HG03378 (cell line): ENCODE data around the gene EXT2.

ENCODE experiments used
- ATAC-seq: cut with Tn5 transposase; IDR thresholded peaks from one replicate; pipeline ENCODE4 v1.9.1; 2021; ENCODE audit warnings: mild to moderate bottlenecking, moderate library complexity; ENCODE audit not compliant: unreplicated experiment

Gene EXT2

GRCh38 chr11:44159848-44160721 is 64.6 kb downstream of the EXT2 start:
- peak; percentile 63 for ATAC-seq

DNA sequence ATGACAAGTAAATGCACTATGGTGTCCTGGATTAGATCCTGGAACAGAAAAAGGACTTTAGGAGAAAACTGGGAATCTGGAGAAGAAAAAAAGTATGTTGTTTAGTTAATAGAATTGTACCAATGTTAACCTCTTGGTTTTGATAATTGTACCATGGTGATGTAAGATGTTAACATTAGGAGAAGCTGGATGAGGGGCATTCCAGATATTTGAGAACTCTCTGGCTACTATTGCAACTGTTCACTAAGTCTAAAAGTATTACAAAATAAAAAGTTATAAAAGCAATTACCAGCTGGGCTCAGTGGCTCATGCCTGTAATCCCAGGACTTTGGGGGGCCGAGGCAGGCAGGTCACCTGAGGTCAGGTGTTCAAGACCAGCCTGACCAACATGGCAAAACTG is 66.5 kb downstream of the EXT2 start:
- no peak for ATAC-seq

- ATAC-seq: no peak
Observed at GRCh38 chr11:44162662-44163061, 67.2 kb downstream of the EXT2 start.

DNA sequence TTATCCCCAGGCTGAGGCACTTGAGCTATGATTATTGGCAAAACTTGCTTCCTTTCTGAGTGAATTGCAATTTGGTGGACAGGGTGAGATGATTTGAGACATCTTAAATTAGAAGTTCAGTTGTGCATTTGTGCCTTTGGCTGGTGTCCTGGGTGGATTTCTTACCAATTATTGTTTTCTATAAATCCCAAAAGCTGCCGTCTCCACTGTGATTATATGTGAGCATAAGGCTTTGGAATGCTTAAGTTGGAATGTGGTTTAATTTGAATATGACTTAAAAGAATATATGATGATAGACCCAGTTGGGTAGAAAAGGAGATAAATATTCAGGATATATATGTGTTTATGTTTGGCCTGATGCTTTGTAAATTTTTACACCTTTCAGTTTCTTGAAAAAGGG is 70.0 kb downstream of the EXT2 start:
- no peak for ATAC-seq

DNA sequence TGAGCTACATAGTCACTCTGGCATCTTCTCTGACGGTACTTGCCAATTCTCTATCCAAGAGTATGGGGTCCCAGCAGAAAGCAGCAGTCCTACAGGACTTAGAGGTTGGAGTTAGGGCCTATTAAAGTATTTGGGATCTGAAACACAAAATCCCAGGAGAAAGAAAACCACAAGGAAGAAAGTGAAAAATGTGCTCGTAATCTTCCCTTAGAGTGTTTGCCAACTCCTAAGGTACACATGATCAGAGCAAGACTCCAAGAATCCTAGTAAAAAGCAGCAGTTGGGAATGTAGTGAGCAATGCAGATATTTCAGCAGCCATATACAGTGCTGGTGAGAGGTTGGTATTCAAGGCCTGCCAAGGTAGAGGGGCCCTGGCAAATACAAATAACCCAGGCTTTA is 71.6 kb downstream of the EXT2 start:
- no peak for ATAC-seq

DNA sequence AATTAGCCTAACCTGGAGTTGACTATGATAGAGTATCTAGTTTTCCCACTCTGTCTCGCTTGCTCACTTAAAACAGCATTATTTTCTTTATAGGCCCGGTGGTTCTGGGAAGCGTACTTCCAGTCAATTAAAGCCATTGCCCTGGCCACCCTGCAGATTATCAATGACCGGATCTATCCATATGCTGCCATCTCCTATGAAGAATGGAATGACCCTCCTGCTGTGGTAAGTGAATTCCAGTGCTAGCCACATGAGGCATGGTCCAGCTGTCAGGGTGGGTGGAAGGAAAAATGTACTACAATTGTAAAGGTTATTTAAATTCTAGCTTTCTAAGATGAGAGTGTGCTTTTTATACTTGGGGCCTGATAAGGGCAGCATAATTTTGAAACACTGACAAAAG is 76.0 kb downstream of the EXT2 start:
- ATAC-seq: no peak

GRCh38 chr11:44172966-44173365 is 77.5 kb downstream of the EXT2 start:
- no peak for ATAC-seq

- ATAC-seq: no peak
Observed at GRCh38 chr11:44174842-44175241, 79.4 kb downstream of the EXT2 start.

DNA sequence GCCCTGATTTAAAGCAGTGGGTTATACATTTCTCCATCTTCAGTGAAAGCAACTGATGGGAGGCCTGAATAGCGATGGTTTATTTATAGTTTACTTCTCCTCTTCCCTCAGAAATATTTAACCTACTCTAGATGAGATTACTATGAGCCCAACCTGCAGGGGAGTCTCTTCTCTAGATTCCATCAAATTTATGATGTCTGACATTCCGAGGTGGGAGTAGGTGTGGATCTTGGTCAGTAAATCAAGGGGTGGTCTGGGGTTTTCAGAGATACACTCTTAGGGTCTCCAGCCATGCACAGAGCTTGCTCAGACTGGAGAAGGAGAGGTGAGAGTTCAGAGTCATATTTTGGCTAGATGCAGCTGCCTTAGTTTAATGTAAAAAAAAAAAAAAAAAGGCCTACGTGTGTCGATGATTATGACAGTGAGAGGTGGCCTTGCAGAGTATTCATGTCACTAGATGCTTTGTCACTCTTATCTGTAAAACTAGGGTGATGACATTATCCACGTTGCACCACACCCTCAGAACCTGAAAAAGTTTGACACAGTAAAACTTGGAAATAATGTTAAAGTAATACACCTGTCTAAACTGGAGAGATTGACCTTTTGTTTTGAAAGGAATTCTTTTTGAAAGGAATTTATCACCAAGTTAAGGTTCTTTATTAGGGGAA is 81.2 kb downstream of the EXT2 start:
- ATAC-seq: no peak

DNA sequence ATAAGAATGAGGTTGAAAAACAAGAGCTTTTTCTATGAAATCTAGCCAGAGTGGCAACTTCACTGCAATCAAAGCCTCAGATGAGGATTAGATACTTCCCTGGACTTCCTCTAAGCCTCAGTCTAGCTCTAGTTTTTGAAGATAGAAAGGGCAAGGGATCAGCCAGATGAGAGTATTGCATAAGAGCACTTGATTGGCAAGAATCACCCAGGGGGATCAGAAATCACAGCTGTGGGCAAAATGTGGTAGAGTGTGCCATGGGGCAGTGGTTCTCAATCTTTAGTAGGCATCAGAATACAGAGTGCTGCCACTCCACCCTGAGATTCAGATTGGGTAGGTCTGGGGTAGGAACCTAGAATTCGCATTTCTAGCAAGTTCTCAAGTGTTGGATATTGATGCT is 82.4 kb downstream of the EXT2 start:
- no peak for ATAC-seq

DNA sequence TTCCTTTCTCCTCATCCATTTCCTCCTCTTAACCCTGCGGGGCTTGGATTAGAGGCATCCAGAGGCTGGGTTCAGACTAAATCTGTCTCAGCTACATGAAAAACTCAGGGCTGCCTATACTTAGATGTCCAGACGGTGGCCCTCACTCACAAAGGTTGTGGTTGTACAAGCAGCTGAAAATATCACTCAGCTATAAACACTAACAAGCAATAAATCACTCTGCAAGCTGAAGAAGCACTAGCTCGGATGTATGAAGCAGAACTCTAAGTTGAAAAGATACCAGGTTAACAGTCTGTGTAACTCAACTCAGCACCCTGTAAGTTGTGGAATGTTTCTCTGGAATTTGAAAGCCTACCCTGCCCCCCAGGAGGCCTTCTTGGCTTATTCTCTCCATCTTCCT is 82.9 kb downstream of the EXT2 start:
- ATAC-seq: no peak

DNA sequence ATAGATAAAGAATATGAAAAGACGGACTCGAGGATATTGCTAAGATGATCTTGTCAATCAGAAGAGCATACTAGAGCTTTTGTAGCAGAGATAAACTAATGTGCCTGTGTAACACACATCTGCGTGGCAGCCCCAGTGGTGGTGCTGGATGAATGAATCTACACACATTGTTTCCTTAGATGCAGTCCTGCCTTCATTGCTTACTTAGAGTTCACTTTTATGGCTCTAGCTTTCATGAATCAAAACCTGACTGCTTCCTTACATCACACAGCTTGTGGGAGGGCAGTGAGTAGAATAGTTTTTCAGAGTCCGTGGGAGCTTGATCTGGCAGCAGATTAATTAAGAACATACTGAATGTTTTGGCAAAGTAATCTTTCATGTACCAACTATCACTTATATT is 83.7 kb downstream of the EXT2 start:
- no peak for ATAC-seq

GRCh38 chr11:44180107-44180506 is 84.6 kb downstream of the EXT2 start:
- no peak for ATAC-seq

GRCh38 chr11:44185522-44185921 is 90.0 kb downstream of the EXT2 start:
- no peak for ATAC-seq

- no peak for ATAC-seq
Observed at GRCh38 chr11:44186321-44186930, 90.9 kb downstream of the EXT2 start.

DNA sequence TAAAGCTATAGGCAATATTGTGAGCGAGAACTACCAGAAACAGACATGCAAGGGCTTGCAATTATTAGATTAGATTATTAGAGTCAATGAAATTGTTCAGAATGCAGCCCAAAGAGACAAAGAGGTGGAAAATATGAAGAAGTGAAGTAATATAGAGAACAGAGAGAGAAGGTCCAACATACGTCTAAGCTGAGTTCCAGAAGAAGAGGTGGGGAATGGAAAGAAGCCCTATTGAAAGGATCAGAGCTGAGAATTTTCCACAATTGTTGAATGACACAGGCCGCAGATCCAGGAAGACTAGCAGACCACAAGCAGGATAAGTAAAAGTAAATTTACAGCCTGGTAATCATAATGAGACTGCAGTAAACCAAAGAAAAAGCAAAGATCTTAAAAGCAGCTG is 93.2 kb downstream of the EXT2 start:
- no peak for ATAC-seq

GRCh38 chr11:44189986-44190882 is 94.8 kb downstream of the EXT2 start:
- ATAC-seq: no peak

- no peak for ATAC-seq
Observed at GRCh38 chr11:44190883-44191230, 95.4 kb downstream of the EXT2 start.

GRCh38 chr11:44191322-44192016 is 96.0 kb downstream of the EXT2 start:
- ATAC-seq: no peak

DNA sequence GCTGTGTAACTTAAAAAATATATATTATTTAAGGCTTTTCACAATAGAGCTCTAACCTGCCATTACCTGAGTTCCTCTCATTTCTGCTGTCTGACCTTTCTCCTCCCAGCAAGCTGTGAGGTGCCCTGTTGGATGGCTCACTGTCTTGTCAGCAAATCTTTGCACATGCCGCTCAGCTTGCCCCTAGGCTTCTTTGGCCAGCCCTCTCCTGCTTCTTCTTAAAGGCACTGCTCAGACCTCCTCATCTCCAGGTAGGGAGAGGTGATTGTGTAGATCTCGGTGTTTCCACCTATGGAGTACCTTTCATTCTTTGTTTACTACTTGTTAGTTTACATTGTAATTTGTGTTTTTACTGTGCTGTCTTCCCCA is 96.5 kb downstream of the EXT2 start:
- no peak for ATAC-seq
